Posterior cingulate gyrus (tissue), 11 donors: ENCODE measurements around the gene CP.
"Not testable (repeated sequence)": the region's sequence is repeated elsewhere in the genome, so short reads cannot be mapped to it uniquely, and the experiment has no call there.

Source experiments
- DNase-seq, 10 donors: peaks; one replicate each; pipeline versions ENCODE4 v3.0.0 to v3.0.0-alpha.2; 2020 to 2021; ENCODE audit warnings: mixed read lengths in 3 of 10
- intact Hi-C: fragments of 100-400 bp; cut with DNase I; formaldehyde crosslinking; loops from one replicate; pipeline ENCODE4 v1.15.1; 2023

The CP gene

GRCh38 chr3:149221783-149222517, at the start of gene CP:
TSS of gene CP (minus strand) at chr3:149221829. CDS start at chr3:149221792, 37 bp downstream.
- intact Hi-C loops = no loop called here
- DNase-seq = no peak

GRCh38 chr3:149270180-149270579, 48.6 kb upstream of the CP start:
- no peak for DNase-seq
- intact Hi-C loops = loop anchor here (10.0 kb wide), 1 partner anchor 545 kb away; no protein-coding TSS in a partner anchor

- no peak for DNase-seq
- intact Hi-C loops = loop anchor here (10.0 kb wide), 1 partner anchor 545 kb away; no protein-coding TSS in a partner anchor
Observed at GRCh38 chr3:149269687-149270086, 48.1 kb upstream of the CP start.

GRCh38 chr3:149267565-149267964, 45.9 kb upstream of the CP start:
- intact Hi-C loops = no loop called here
- no peak for DNase-seq

GRCh38 chr3:149266736-149267135, 45.1 kb upstream of the CP start:
- DNase-seq = no peak
- intact Hi-C loops = no loop called here

- DNase-seq = no peak
- intact Hi-C loops = no loop called here
Observed at GRCh38 chr3:149263856-149264255, 42.2 kb upstream of the CP start.

GRCh38 chr3:149258714-149259113, 37.1 kb upstream of the CP start:
- DNase-seq = peak in 2 of 10 donors; percentile 43 to 76
- intact Hi-C loops = no loop called here

- no peak for DNase-seq
- intact Hi-C loops = no loop called here
Observed at GRCh38 chr3:149258298-149258697, 36.7 kb upstream of the CP start.

GRCh38 chr3:149252272-149252671, 30.6 kb upstream of the CP start:
- intact Hi-C loops = no loop called here
- DNase-seq = no peak

GRCh38 chr3:149251186-149251585, 29.6 kb upstream of the CP start:
- no peak for DNase-seq
- intact Hi-C loops = no loop called here

GRCh38 chr3:149247929-149248691, 26.5 kb upstream of the CP start:
- intact Hi-C loops = no loop called here
- DNase-seq = no peak

GRCh38 chr3:149247008-149247710, 25.5 kb upstream of the CP start:
- DNase-seq = no peak
- intact Hi-C loops = no loop called here

- intact Hi-C loops = no loop called here
- no peak for DNase-seq
Observed at GRCh38 chr3:149245738-149246451, 24.3 kb upstream of the CP start.

- intact Hi-C loops = no loop called here
Observed at GRCh38 chr3:149243540-149243939, 21.9 kb upstream of the CP start.

GRCh38 chr3:149239357-149239936, 17.8 kb upstream of the CP start:
- intact Hi-C loops = no loop called here
- no peak for DNase-seq

More at GRCh38 chr3:149243540-149243939, 21.9 kb upstream of the CP start:
- no peak for DNase-seq

GRCh38 chr3:149238268-149238667, 16.6 kb upstream of the CP start:
- intact Hi-C loops, DNase-seq: not testable (repeated sequence)

GRCh38 chr3:149235599-149236424, 14.2 kb upstream of the CP start:
- DNase-seq = no peak
- intact Hi-C loops = no loop called here

GRCh38 chr3:149234671-149235245, 13.1 kb upstream of the CP start:
- no peak for DNase-seq
- intact Hi-C loops = no loop called here

GRCh38 chr3:149233323-149233722, 11.7 kb upstream of the CP start:
- intact Hi-C loops = no loop called here
- DNase-seq = no peak
